Brain microvascular endothelial cell (primary cell): ENCODE measurements around the gene SERPINB5.

Experiments
- DNase-seq: peaks from one replicate; pipeline ENCODE4 v3.0.0-alpha.2; 2020
- H3K27ac ChIP-seq: fragments of 250-450 bp; sonication (Bioruptor Pico); 2 replicates; pipeline ENCODE4 v1.5.1; 2020; ENCODE audit warnings: mild to moderate bottlenecking, moderate library complexity
- H3K27me3 ChIP-seq: fragments of 250-450 bp; sonication (Bioruptor Pico); replicated peaks from 2 replicates; pipeline ENCODE4 v1.5.1; 2020; ENCODE audit warnings: mild to moderate bottlenecking
- H3K36me3 ChIP-seq: fragments of 250-450 bp; sonication (Bioruptor Pico); replicated peaks from 2 replicates; pipeline ENCODE4 v1.5.1; 2020; ENCODE audit warnings: mild to moderate bottlenecking
- H3K4me3 ChIP-seq: 2 replicates; pipeline ENCODE4 v1.5.1; 2011; ENCODE audit warnings: low read depth, mild to moderate bottlenecking, control low read depth, low read length, moderate library complexity
- CTCF ChIP-seq: IDR thresholded peaks from 2 replicates; pipeline ENCODE4 v1.5.1; 2011; ENCODE audit warnings: low read depth, mild to moderate bottlenecking, moderate library complexity, low read length, control low read depth, inconsistent platforms; ENCODE audit errors: missing control alignments
- in situ Hi-C: cut with HindIII; loops from 2 replicates; pipeline ENCODE4 v1.10.0; 2017; ENCODE audit warnings: low sequenced_read_pairs, low pct_ligation_motif_present

SERPINB5 gene

GRCh38 chr18:63468575-63468974, 8.2 kb upstream of the SERPINB5 start:
- no peak for DNase-seq
- no peak for TF ChIP-seq CTCF
- Histone ChIP-seq H3K4me3 (no peak overlapping the region), H3K27me3 (no peaks in the 10 kb centered on the region), H3K27ac (no peak overlapping the region), H3K36me3 (no peaks in the 10 kb centered on the region)
- in situ Hi-C loops = no loop called here

GRCh38 chr18:63470751-63471150, 6.0 kb upstream of the SERPINB5 start:
- H3K27me3 ChIP-seq = no peaks in the 10 kb centered on the region
- no peak overlapping the region for H3K4me3 ChIP-seq
- DNase-seq = no peak
- no peak overlapping the region for H3K27ac ChIP-seq
- no peak for TF ChIP-seq CTCF
- H3K36me3 ChIP-seq = no peaks in the 10 kb centered on the region
- in situ Hi-C loops = no loop called here

- H3K27ac ChIP-seq = no peak overlapping the region
- no peak for DNase-seq
- in situ Hi-C loops = no loop called here
- no peak for TF ChIP-seq CTCF
- no peaks in the 10 kb centered on the region for H3K36me3 ChIP-seq
- no peak overlapping the region for H3K4me3 ChIP-seq
- H3K27me3 ChIP-seq = no peaks in the 10 kb centered on the region
These were observed 4.4 kb upstream of the SERPINB5 start for GRCh38 chr18:63472380-63472779.

GRCh38 chr18:63477200-63477599, 442 bp downstream of the SERPINB5 start:
- in situ Hi-C loops = no loop called here
- Histone ChIP-seq H3K4me3 (no peak overlapping the region), H3K27me3 (no peaks in the 10 kb centered on the region), H3K27ac (no peak overlapping the region), H3K36me3 (no peaks in the 10 kb centered on the region)
- no peak for TF ChIP-seq CTCF
- DNase-seq = no peak

GRCh38 chr18:63477968-63478367, 1.2 kb downstream of the SERPINB5 start:
- Histone ChIP-seq H3K36me3 (no peaks in the 10 kb centered on the region), H3K27ac (no peak overlapping the region), H3K4me3 (no peak overlapping the region), H3K27me3 (no peaks in the 10 kb centered on the region)
- in situ Hi-C loops = no loop called here
- no peak for DNase-seq
- no peak for TF ChIP-seq CTCF

GRCh38 chr18:63479826-63480225, 3.1 kb downstream of the SERPINB5 start:
- in situ Hi-C loops = no loop called here
- DNase-seq = no peak
- Histone ChIP-seq H3K27me3 (no peaks in the 10 kb centered on the region), H3K4me3 (no peak overlapping the region), H3K36me3 (no peaks in the 10 kb centered on the region), H3K27ac (no peak overlapping the region)
- no peak for TF ChIP-seq CTCF
